Right lobe of liver (tissue), 6 donors: ENCODE data around the gene MPP2. TPM values are rescaled to one million over a fixed set of nuclear protein-coding genes. Genes with fewer than 3 reads are reported as not detected.

Experiments used
- ATAC-seq, 4 donors: fragments of 200-7000 bp; cut with Tn5 transposase; one replicate each; pipeline ENCODE4 v1.9.1; 2020; ENCODE audit warnings: mild to moderate bottlenecking in 4 of 4, moderate library complexity in 4 of 4
- DNase-seq, 3 donors: peaks; one replicate each; pipeline ENCODE4 v3.0.0-alpha.2; 2020
- H3K27ac ChIP-seq, 3 donors: fragments of 200-600 bp; one replicate each; pipeline ENCODE4 v1.8.0; 2022
- H3K27me3 ChIP-seq, 2 donors: fragments of 200-600 bp; one replicate each; pipeline ENCODE4 v1.8.0; 2022
- H3K36me3 ChIP-seq, 4 donors: fragments of 200-600 bp; sonication (generic) in 1 of 4; one replicate each; pipeline versions ENCODE4 v1.5.1 to v1.8.0; 2017 to 2022; ENCODE audit warnings: control low read depth in 1 of 4
- H3K4me1 ChIP-seq, 4 donors: fragments of 200-600 bp; sonication (generic) in 1 of 4; one replicate each; pipeline versions ENCODE4 v1.5.1 to v1.8.0; 2017 to 2022; ENCODE audit warnings: control low read depth in 1 of 4
- H3K4me3 ChIP-seq, 3 donors: fragments of 200-600 bp; one replicate each; pipeline ENCODE4 v1.8.0; 2022
- H3K9me3 ChIP-seq, 4 donors: fragments of 200-600 bp; sonication (generic) in 1 of 4; one replicate each; pipeline versions ENCODE4 v1.5.1 to v1.8.0; 2017 to 2022; ENCODE audit warnings: control low read depth in 1 of 4
- POLR2A ChIP-seq: fragments of 450-650 bp; IDR thresholded peaks from one replicate; pipeline ENCODE4 v1.6.1; 2017; ENCODE audit warnings: antibody characterized with exemption, mild to moderate bottlenecking
- WGBS: methylation state at CpG from one replicate; pipeline ENCODE4 v1.1.6; 2018; ENCODE audit warnings: low coverage, low lambda C conversion rate; ENCODE audit not compliant: insufficient coverage; ENCODE audit errors: missing lambda C conversion rate; 5-methylcytosine and 5-hydroxymethylcytosine counted together
- intact Hi-C, 2 donors: fragments of 100-400 bp; cut with DNase I; formaldehyde crosslinking; loops; one replicate each; pipeline versions ENCODE4 v1.11.2 to v1.14.1; 2022
- total RNA-seq, 6 experiments: library from RNA; depleted of rRNA in 2 of 6; stranded (reverse); fragments of >200 nt in 2 of 6; fragmentation: NEBNext Ultra II Directional in 3 of 6; extraction: Animal tissue kit (Norgen Biotek cat#: 25700) in 3 of 6; gene quantifications; one replicate each; pipeline versions ENCODE4 v1.1.0 to v1.2.4, GENCODE V29; 2016 to 2023
- TF ChIP-seq, protein P1 (sequence below), 4 donors: fragments of 200-600 bp in 3 of 4; fragments of 450-650 bp in 1 of 4; IDR thresholded peaks; one replicate each; pipeline versions ENCODE4 v1.5.1 to v1.8.0; 2016 to 2022; ENCODE audit warnings: antibody characterized with exemption in 4 of 4, mild to moderate bottlenecking in 2 of 4
- donor health status: DM: no; HTN: yes; CAD: no.
- donor health status: DM: no; HTN: no; CAD: no.
- donor health status: DM: no; HTN: no; CAD: no.
- donor health status: DM: no; HTN: yes; CAD: no.
- donor health status: DM: no; HTN: yes; CAD: no.

The MPP2 gene
- total RNA-seq, 6 experiments from 2014 or later, result 0.13 to 1.2 (median 0.18) TPM; not detected in 3

DNA sequence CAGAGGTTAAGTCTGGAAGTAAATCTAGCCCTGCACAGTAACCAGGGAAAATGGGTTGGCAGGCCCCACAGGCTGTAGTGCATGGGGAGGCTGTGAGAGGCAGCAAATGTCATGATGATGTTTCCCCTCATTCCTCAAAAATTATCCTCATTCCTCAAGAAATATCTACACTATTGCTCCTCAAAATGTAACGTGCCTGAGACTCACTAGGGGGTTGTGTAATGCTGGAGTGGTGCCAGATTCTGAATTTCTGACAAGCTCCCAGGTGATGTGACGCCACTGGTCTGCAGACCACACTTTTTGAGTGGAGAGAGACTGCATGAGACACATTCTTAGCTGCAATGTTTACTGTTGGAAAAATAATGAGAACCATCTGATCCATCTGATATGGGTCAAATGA, 73.2 kb downstream of the MPP2 start:
- Histone ChIP-seq H3K4me3 (no peak overlapping the region), H3K4me1 (peaks cover 0 to 3% (median 0%) of the 10 kb centered on the region in 4 donors), H3K27me3 (no peaks in the 10 kb centered on the region), H3K27ac (no peak overlapping the region), H3K9me3 (no peaks in the 10 kb centered on the region), H3K36me3 (no peaks in the 10 kb centered on the region)
- 7% methylated on average over 2 of the region's 2 CpGs for WGBS
- ATAC-seq (no peak), DNase-seq (no peak)
- no peak for TF ChIP-seq POLR2A
- TF ChIP-seq, protein P1, sequence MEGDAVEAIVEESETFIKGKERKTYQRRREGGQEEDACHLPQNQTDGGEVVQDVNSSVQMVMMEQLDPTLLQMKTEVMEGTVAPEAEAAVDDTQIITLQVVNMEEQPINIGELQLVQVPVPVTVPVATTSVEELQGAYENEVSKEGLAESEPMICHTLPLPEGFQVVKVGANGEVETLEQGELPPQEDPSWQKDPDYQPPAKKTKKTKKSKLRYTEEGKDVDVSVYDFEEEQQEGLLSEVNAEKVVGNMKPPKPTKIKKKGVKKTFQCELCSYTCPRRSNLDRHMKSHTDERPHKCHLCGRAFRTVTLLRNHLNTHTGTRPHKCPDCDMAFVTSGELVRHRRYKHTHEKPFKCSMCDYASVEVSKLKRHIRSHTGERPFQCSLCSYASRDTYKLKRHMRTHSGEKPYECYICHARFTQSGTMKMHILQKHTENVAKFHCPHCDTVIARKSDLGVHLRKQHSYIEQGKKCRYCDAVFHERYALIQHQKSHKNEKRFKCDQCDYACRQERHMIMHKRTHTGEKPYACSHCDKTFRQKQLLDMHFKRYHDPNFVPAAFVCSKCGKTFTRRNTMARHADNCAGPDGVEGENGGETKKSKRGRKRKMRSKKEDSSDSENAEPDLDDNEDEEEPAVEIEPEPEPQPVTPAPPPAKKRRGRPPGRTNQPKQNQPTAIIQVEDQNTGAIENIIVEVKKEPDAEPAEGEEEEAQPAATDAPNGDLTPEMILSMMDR (IDR thresholded peaks at IDR 0.05), result no peak
- intact Hi-C loops, result no loop called here

DNA sequence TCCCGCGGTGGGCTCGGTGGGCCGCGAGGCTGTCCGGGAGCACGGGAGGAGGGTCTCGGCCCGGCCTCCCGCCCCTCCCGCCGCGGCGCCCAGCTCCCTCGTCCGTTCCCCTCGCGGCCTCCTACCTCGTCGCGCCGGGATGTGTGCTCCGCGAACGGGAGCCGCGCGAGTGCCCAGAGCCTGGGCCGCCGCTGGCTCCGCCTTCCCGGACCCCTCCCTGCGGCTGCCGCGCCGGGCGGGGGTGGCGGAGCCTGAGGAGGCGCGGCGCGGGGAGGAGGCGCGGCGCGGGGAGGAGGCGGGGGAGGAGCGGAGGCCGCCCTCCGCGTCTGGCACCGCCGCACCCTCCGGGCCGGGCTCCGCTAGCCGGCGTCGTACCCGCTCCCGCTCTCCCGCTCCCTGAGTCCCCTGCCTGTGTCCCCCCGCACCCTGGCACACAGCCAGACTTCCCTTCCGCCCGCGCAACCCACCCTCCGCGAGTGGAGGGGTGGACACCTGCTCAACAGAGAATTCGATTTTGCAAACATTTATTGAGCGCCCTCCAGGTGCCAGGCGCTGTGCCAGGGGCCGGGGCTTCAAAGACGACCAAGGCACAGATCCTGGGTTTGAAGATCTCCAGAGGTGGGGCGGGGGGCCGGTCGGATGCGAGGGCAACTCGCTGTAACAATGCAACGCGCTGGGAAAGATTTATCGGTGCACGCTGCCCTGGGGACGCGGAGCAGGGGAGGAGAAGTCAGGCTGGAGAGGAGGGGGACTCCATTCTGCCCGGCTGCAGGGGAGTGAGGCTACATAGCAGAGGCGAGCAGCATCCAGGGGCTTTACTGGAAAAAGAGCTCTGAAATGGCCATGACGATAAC, 74.1 kb downstream of the MPP2 start, which contains the start of gene MPP3:
MPP3 (minus strand) TSS at position 171 of the 854 bp plus-strand sequence. CDS start 1,240 bp downstream, outside the sequence.
- Histone ChIP-seq H3K36me3 (no peaks in the 10 kb centered on the region), H3K4me3 (peak within 1 kb of the TSS; percentile 59 to 61 (median 59)), H3K27me3 (no peaks in the 10 kb centered on the region), H3K4me1 (peaks cover 0 to 3% (median 0%) of the 10 kb centered on the region in 4 donors), H3K9me3 (no peaks in the 10 kb centered on the region), H3K27ac (no peak within 1 kb of the TSS)
- intact Hi-C loops, result no loop called here
- ATAC-seq, result peak; percentile 91 to 95 (median 93)
- DNase-seq, result peak; percentile 65 to 69 (median 68)
- WGBS, result 13% methylated on average over 18 of the region's 87 CpGs
- peak; percentile 35 for TF ChIP-seq POLR2A
- TF ChIP-seq, protein P1 (IDR thresholded peaks at IDR 0.05), result no peak

DNA sequence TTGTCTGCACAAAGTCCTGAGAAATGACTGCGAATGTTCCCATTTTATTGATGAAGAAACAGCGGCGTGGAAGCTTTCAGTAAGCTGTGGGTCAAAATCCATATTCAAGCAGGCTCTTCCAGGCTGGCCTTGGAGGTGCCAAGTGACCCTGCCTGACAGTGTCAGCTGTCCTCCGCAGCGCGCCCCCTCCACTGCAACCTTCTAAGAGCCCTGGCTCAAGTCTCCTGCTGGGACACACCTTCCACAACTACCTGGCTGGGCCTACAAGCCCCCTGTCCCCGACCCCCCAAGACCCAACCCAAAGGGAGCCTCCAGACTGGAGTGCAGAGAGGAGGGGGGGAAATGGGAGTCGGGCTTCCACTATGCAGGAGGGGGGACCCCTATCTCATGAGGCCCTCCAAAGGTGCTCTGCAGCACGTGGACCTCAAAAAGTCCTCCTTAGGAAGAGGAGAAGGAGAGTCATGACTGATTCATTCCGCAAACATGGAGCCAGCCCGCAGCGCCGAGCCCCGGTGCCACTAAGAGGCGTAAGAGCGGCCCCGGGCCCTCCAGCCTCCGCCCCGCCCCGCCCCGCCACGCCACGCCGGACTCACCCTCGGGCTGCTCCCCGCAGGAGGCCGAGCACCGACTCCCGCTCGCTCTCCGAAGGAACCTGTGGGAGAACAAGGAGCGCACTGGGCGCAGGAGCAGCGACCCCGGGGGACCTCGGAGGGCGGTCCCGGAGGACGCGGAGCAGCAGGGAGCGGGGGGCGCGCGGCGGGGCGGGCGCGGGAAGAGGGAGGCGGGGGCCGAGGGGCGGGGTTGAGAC, 75.0 kb downstream of the MPP2 start:
- intact Hi-C loops, result no loop called here
- Histone ChIP-seq H3K27me3 (no peaks in the 10 kb centered on the region), H3K9me3 (no peaks in the 10 kb centered on the region), H3K4me3 (peak overlapping the region; percentile 59 to 61 (median 59)), H3K36me3 (no peaks in the 10 kb centered on the region), H3K4me1 (peaks cover 0 to 3% (median 0%) of the 10 kb centered on the region in 4 donors), H3K27ac (no peak overlapping the region)
- WGBS, result 31% methylated on average over 9 of the region's 51 CpGs
- TF ChIP-seq POLR2A, result no peak
- TF ChIP-seq, protein P1 (IDR thresholded peaks at IDR 0.05), result no peak
- peak; percentile 57 to 62 (median 59) for DNase-seq
- ATAC-seq, result peak; percentile 51 to 68 (median 60)

DNA sequence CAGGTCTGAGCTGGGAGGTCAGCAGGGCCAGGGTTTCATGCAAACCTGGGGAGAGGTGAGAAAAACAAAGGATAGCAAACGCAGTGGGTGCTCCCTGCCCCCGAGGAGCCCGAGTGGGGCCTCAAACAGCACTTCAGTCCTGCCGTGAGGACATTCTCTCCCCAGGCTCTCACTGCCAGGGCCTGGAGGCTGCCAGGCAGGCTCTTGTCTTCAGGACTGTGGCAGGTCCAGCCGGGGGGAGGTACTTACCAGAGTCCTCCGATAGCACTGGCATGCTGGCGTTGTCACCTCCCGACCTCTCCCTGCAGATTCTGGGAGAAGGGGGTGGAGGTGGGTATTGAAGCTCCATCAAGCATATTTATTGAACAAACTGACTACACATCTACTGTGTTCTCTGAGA, 75.7 kb downstream of the MPP2 start:
- Histone ChIP-seq H3K36me3 (no peaks in the 10 kb centered on the region), H3K27ac (no peak overlapping the region), H3K9me3 (no peaks in the 10 kb centered on the region), H3K27me3 (no peaks in the 10 kb centered on the region), H3K4me3 (no peak overlapping the region), H3K4me1 (peaks cover 0 to 3% (median 0%) of the 10 kb centered on the region in 4 donors)
- no peak for DNase-seq
- intact Hi-C loops, result no loop called here
- 75% methylated on average over 2 of the region's 8 CpGs for WGBS
- TF ChIP-seq, protein P1 (IDR thresholded peaks at IDR 0.05), result no peak
- no peak for TF ChIP-seq POLR2A
- no peak for ATAC-seq
